HEK293 (cell line): ENCODE results near the gene SHISAL1.

Source experiments
- CTCF ChIA-PET: fragments of 350-600 bp; formaldehyde crosslinking; extraction: SDS; loops from one replicate; lab custom pipeline; 2021; ENCODE audit warnings: antibody characterized with exemption; lab: Yijun Ruan, JAX
- POLR2A ChIA-PET: fragments of 300-600 bp; formaldehyde crosslinking; extraction: SDS; loops from one replicate; lab custom pipeline; 2020; ENCODE audit warnings: antibody characterized with exemption, inconsistent platforms; lab: Yijun Ruan, JAX
- H3K27ac ChIP-seq: fragments of 200-500 bp; sonication (Bioruptor generic); 2 replicates; pipeline ENCODE4 v1.5.1; 2014; ENCODE audit warnings: low read depth, low read length, control low read depth, inconsistent platforms; ENCODE audit errors: extremely low read depth
- H3K36me3 ChIP-seq, 2 experiments: fragments of 200-500 bp in 1 of 2; sonication (Bioruptor generic) in 1 of 2; 1 replicate in 1 of 2; 2 replicates in 1 of 2; pipeline ENCODE4 v1.5.1; 2014 to 2017; ENCODE audit warnings: inconsistent platforms in 2 of 2, low read length in 2 of 2; ENCODE audit not compliant: control insufficient read depth in 2 of 2, insufficient read depth in 1 of 2
- H3K4me1 ChIP-seq: fragments of 200-500 bp; sonication (Bioruptor generic); 2 replicates; pipeline ENCODE4 v1.5.1; 2014; ENCODE audit warnings: mild to moderate bottlenecking, low read length, inconsistent platforms; ENCODE audit not compliant: control insufficient read depth, insufficient read depth
- H3K4me3 ChIP-seq: 2 replicates; pipeline ENCODE4 v1.5.1; 2011; ENCODE audit warnings: low read depth, mild to moderate bottlenecking, control low read depth, low read length, moderate library complexity
- H3K9me3 ChIP-seq: fragments of 200-500 bp; sonication (Bioruptor generic); 2 replicates; pipeline ENCODE4 v1.5.1; 2014; ENCODE audit warnings: low read depth, low read length, inconsistent platforms; ENCODE audit not compliant: control insufficient read depth, insufficient read depth
- SP7 ChIP-seq: fragments of 450-650 bp; formaldehyde crosslinking; IDR thresholded peaks from 2 replicates; pipeline ENCODE4 v1.5.1; 2016; ENCODE audit warnings: missing biosample characterization, missing genetic modification characterization
- ZNF138 ChIP-seq: fragments of 450-650 bp; formaldehyde crosslinking; IDR thresholded peaks from 2 replicates; pipeline ENCODE4 v1.5.1; 2016; ENCODE audit warnings: missing biosample characterization, missing genetic modification characterization, borderline replicate concordance
- ZNF174 ChIP-seq: fragments of 450-650 bp; formaldehyde crosslinking; IDR thresholded peaks from 2 replicates; pipeline ENCODE4 v1.5.0; 2017; ENCODE audit warnings: missing biosample characterization, mild to moderate bottlenecking, missing genetic modification characterization
- ZNF214 ChIP-seq: fragments of 450-650 bp; formaldehyde crosslinking; IDR thresholded peaks from 2 replicates; pipeline ENCODE4 v1.5.1; 2017; ENCODE audit warnings: missing biosample characterization, mild to moderate bottlenecking, missing genetic modification characterization, borderline replicate concordance
- ZNF292 ChIP-seq: fragments of 450-650 bp; formaldehyde crosslinking; IDR thresholded peaks from 2 replicates; pipeline ENCODE4 v1.5.1; 2016; ENCODE audit warnings: low read depth, missing biosample characterization, missing genetic modification characterization, borderline replicate concordance
- ZNF350 ChIP-seq: fragments of 450-650 bp; formaldehyde crosslinking; IDR thresholded peaks from 2 replicates; pipeline ENCODE4 v1.5.0; 2017; ENCODE audit warnings: missing biosample characterization, mild to moderate bottlenecking, missing genetic modification characterization
- ZNF354C ChIP-seq: fragments of 450-650 bp; formaldehyde crosslinking; IDR thresholded peaks from 2 replicates; pipeline ENCODE4 v1.5.1; 2016; ENCODE audit warnings: missing biosample characterization, missing genetic modification characterization, low read depth, borderline replicate concordance
- ZNF394 ChIP-seq: fragments of 450-650 bp; formaldehyde crosslinking; IDR thresholded peaks from 2 replicates; pipeline ENCODE4 v1.5.1; 2016; ENCODE audit warnings: missing biosample characterization, missing genetic modification characterization, mild to moderate bottlenecking, moderate library complexity, borderline replicate concordance
- ZNF404 ChIP-seq: fragments of 450-650 bp; formaldehyde crosslinking; IDR thresholded peaks from 2 replicates; pipeline ENCODE4 v1.5.1; 2017; ENCODE audit warnings: missing biosample characterization, missing genetic modification characterization
- ZNF501 ChIP-seq: fragments of 450-650 bp; formaldehyde crosslinking; IDR thresholded peaks from 2 replicates; pipeline ENCODE4 v1.5.1; 2016; ENCODE audit warnings: missing biosample characterization, missing genetic modification characterization
- ZNF544 ChIP-seq: fragments of 450-650 bp; formaldehyde crosslinking; IDR thresholded peaks from 2 replicates; pipeline ENCODE4 v1.5.0; 2017; ENCODE audit warnings: missing biosample characterization, missing genetic modification characterization
- ZNF548 ChIP-seq: fragments of 450-650 bp; formaldehyde crosslinking; IDR thresholded peaks from 2 replicates; pipeline ENCODE4 v1.5.1; 2016; ENCODE audit warnings: missing biosample characterization, missing genetic modification characterization
- ZNF560 ChIP-seq: fragments of 450-650 bp; formaldehyde crosslinking; IDR thresholded peaks from 2 replicates; pipeline ENCODE4 v1.5.1; 2017; ENCODE audit warnings: missing biosample characterization, missing genetic modification characterization, borderline replicate concordance
- ZNF621 ChIP-seq: fragments of 450-650 bp; formaldehyde crosslinking; IDR thresholded peaks from 2 replicates; pipeline ENCODE4 v1.5.1; 2017; ENCODE audit warnings: missing biosample characterization, missing genetic modification characterization
- ZNF629 ChIP-seq: fragments of 450-650 bp; formaldehyde crosslinking; IDR thresholded peaks from 2 replicates; pipeline ENCODE4 v1.5.1; 2017; ENCODE audit warnings: missing biosample characterization, missing genetic modification characterization
- ZNF660 ChIP-seq: fragments of 450-650 bp; IDR thresholded peaks from 2 replicates; pipeline ENCODE4 v1.5.1; 2018; ENCODE audit warnings: missing biosample characterization, mild to moderate bottlenecking, missing genetic modification characterization
- ZNF791 ChIP-seq: fragments of 450-650 bp; formaldehyde crosslinking; IDR thresholded peaks from 2 replicates; pipeline ENCODE4 v1.5.1; 2016; ENCODE audit warnings: missing biosample characterization, missing genetic modification characterization
- TF ChIP-seq, protein P1 (sequence below): fragments of 450-650 bp; formaldehyde crosslinking; IDR thresholded peaks from 2 replicates; pipeline ENCODE4 v1.5.1; 2016; ENCODE audit warnings: missing biosample characterization, missing genetic modification characterization
- TF ChIP-seq, protein P2 (sequence below): fragments of 450-650 bp; formaldehyde crosslinking; IDR thresholded peaks from 2 replicates; pipeline ENCODE4 v1.5.1; 2017; ENCODE audit warnings: missing biosample characterization, mild to moderate bottlenecking, missing genetic modification characterization, moderate library complexity
- TF ChIP-seq, protein P3 (sequence below): fragments of 450-650 bp; formaldehyde crosslinking; conservative IDR thresholded peaks from 2 replicates; pipeline ENCODE4 v1.5.1; 2016; ENCODE audit warnings: low read depth, missing biosample characterization, missing genetic modification characterization

Gene SHISAL1

DNA sequence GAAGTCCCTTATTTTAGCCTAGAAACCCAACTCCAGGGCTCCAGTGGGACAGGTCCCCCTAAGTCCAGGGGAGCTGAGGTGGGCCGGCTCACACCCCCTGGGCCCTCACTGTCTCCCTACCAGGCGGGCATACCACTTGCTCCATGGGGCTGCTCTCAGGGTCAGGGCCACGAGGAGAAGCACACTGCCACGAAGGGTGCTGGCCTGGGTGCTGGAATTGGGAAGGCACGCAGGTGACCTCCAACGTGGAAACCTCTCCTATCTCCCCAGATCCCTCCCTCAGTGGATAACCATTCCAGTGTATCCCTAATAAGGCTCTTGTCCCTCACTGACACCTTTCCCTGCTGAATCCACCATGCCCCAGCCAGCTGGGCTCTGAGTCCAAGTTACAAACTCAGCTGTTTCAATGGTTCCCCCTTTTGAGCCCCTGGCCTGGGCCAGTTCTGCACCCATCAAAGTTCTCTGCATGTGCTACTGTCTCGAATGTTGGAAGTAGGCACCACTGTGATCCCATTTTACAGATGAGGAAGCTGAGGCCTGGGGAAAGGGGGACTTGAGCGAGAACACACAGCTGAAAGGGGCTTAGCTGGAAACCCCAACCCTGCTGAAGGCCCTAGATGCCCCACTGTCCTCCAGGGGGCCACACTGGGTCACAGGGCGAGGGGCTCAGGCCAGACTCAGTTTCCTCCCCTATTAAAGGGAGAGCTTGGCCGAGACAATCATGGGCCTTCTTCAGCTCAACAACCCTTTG is 1.5 kb downstream of the SHISAL1 start (continued):
- TF ChIP-seq ZNF791 (tag by site-specific recombination) (no peak), ZNF404 (tag by site-specific recombination) (no peak), ZNF660 (tag by site-specific recombination) (no peak), ZNF354C (tag by site-specific recombination) (no peak), ZNF621 (tag by site-specific recombination) (no peak), ZNF138 (tag by site-specific recombination) (no peak)
- TF ChIP-seq, all 188 proteins: peak for 0

DNA sequence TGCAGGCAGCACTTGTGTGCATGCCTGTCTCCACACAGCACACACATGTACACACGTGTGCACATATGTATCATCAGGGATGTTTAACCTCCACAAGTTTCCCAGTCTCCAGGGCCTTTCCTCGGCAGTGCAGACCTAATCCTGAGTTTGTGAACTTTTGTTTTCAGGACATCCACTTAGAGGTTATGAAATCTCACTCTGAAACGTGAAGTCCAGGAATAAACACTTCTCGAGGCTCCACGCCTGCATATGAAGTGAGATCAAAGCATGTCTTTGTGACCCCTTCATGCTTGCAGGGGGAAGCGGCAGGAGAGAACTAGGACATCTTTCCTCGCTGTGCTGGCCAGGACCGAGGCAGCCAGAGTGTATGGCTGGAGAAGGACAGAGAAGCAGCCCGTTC is 3.1 kb downstream of the SHISAL1 start:
- TF ChIP-seq ZNF350 (tag by site-specific recombination) (no peak), ZNF560 (tag by site-specific recombination) (no peak), ZNF174 (tag by site-specific recombination) (no peak), ZNF544 (tag by site-specific recombination) (no peak), ZNF292 (tag by site-specific recombination) (no peak), ZNF214 (tag by site-specific recombination) (no peak), ZNF501 (no peak), ZNF394 (tag by site-specific recombination) (no peak), ZNF629 (tag by site-specific recombination) (no peak), SP7 (tag by site-specific recombination) (no peak), ZNF548 (tag by site-specific recombination) (no peak)
- TF ChIP-seq, protein P1, sequence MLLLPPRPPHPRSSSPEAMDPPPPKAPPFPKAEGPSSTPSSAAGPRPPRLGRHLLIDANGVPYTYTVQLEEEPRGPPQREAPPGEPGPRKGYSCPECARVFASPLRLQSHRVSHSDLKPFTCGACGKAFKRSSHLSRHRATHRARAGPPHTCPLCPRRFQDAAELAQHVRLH (tag by site-specific recombination) = no peak
- TF ChIP-seq, protein P2, sequence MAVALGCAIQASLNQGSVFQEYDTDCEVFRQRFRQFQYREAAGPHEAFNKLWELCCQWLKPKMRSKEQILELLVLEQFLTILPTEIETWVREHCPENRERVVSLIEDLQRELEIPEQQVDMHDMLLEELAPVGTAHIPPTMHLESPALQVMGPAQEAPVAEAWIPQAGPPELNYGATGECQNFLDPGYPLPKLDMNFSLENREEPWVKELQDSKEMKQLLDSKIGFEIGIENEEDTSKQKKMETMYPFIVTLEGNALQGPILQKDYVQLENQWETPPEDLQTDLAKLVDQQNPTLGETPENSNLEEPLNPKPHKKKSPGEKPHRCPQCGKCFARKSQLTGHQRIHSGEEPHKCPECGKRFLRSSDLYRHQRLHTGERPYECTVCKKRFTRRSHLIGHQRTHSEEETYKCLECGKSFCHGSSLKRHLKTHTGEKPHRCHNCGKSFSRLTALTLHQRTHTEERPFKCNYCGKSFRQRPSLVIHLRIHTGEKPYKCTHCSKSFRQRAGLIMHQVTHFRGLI (tag by site-specific recombination) = no peak
- TF ChIP-seq, protein P3, sequence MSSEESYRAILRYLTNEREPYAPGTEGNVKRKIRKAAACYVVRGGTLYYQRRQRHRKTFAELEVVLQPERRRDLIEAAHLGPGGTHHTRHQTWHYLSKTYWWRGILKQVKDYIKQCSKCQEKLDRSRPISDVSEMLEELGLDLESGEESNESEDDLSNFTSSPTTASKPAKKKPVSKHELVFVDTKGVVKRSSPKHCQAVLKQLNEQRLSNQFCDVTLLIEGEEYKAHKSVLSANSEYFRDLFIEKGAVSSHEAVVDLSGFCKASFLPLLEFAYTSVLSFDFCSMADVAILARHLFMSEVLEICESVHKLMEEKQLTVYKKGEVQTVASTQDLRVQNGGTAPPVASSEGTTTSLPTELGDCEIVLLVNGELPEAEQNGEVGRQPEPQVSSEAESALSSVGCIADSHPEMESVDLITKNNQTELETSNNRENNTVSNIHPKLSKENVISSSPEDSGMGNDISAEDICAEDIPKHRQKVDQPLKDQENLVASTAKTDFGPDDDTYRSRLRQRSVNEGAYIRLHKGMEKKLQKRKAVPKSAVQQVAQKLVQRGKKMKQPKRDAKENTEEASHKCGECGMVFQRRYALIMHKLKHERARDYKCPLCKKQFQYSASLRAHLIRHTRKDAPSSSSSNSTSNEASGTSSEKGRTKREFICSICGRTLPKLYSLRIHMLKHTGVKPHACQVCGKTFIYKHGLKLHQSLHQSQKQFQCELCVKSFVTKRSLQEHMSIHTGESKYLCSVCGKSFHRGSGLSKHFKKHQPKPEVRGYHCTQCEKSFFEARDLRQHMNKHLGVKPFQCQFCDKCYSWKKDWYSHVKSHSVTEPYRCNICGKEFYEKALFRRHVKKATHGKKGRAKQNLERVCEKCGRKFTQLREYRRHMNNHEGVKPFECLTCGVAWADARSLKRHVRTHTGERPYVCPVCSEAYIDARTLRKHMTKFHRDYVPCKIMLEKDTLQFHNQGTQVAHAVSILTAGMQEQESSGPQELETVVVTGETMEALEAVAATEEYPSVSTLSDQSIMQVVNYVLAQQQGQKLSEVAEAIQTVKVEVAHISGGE (tag by site-specific recombination) = no peak
- ChIA-PET CTCF (interaction anchor here (1.1 kb wide), 1 partner anchor 77 kb away, joined by 3 read pairs; no protein-coding TSS in a partner anchor), POLR2A (no interaction called here)
- Histone ChIP-seq H3K27ac (no peak overlapping the region), H3K4me1 (no peaks in the 10 kb centered on the region; the same call in 1 of the 2 replicates), H3K4me3 (no peak overlapping the region), H3K36me3 (no peaks in the 10 kb centered on the region), H3K9me3 (no peaks in the 10 kb centered on the region)
